DND-41 (cell line): Measurements from ENCODE around the gene RENBP.

Experiments
- CTCF ChIP-seq: IDR thresholded peaks from 2 replicates; pipeline ENCODE4 v1.5.1; 2012; ENCODE audit warnings: borderline replicate concordance, low read length, moderate library complexity, mild to moderate bottlenecking; ENCODE audit not compliant: poor library complexity, severe bottlenecking; ENCODE audit errors: extremely low read depth
- EZH2 ChIP-seq: IDR thresholded peaks from 3 replicates; pipeline ENCODE4 v1.6.1; 2012; ENCODE audit warnings: borderline replicate concordance, low read depth, mild to moderate bottlenecking, moderate library complexity, low read length, inconsistent platforms; ENCODE audit not compliant: severe bottlenecking

DNA sequence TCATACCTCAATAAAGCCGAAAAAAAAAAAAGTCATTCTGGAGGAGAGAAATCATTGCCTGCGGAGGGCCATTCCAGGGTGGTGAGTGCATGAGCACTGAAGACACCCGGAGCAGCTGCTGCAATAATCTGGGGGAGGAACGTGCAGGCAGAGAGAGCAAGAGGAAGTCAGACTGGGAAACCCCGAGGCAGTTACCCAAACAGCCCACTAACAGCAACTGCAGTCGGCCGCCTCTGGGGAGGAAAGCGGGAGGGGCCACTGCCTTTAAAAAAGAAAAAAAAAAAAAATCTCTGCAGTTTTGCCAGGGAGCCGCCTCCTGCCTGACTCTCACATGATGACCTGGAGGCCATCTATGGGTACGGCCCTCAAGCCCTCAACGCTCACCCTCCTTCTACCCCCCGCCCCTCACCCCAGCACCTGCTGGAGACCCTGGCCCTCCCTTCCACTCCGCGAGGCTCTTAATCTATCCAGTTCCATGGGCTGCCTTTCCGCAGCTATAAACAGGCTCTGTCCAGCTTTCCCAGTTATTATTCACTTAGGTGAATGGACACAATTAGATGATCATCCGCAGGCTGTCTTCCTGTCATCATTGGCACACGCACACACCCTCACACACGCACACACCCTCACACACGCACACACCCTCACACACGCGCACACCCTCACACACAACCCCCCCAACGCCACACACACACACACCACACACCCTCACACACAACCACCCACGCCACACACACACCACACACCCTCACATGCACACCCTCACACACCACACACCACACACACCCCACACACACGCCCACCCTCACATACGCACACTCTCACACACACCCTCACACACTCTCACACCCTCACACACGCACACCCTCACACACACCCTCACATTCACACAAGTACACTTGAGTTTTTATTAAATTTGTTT, 43.4 kb downstream of the RENBP start:
- TF ChIP-seq CTCF (no peak), EZH2 (no peak)
